HepG2 (cell line): ENCODE results near the gene USP7. TPM values are rescaled to one million over a fixed set of nuclear protein-coding genes. Genes with fewer than 3 reads are reported as not detected.

Experiments
- FOXP1 ChIP-seq, 2 experiments: fragments of 450-650 bp in 1 of 2; IDR thresholded peaks; 2 replicates each; pipeline ENCODE4 v1.6.1; 2017 to 2018; ENCODE audit warnings: antibody characterized with exemption in 1 of 2
- GZF1 ChIP-seq: sonication (generic); formaldehyde crosslinking; IDR thresholded peaks from 2 replicates; pipeline ENCODE4 v1.5.1; 2020; ENCODE audit warnings: mild to moderate bottlenecking, missing genetic modification reagents
- LCORL ChIP-seq, 2 experiments: fragments of 450-650 bp in 1 of 2; sonication (generic) in 1 of 2; formaldehyde crosslinking in 1 of 2; IDR thresholded peaks; 2 replicates each; pipeline versions ENCODE4 v1.5.0 to v1.6.1; 2017 to 2020; ENCODE audit warnings: antibody characterized with exemption in 1 of 2, missing genetic modification reagents in 1 of 2
- NR2F1 ChIP-seq, 2 experiments: fragments of 450-650 bp in 1 of 2; formaldehyde crosslinking in 1 of 2; IDR thresholded peaks; 2 replicates each; pipeline versions ENCODE4 v1.5.0 to v1.6.1; 2016 to 2020; ENCODE audit warnings: mild to moderate bottlenecking in 1 of 2, missing compliant biosample characterization in 1 of 2, missing genetic modification reagents in 1 of 2, moderate library complexity in 1 of 2
- RBM22 ChIP-seq: fragments of 200-400 bp; formaldehyde crosslinking; optimal IDR thresholded peaks from 2 replicates; pipeline ENCODE3; 2017; ENCODE audit warnings: mild to moderate bottlenecking, low read length, moderate library complexity
- RORA ChIP-seq: sonication (generic); formaldehyde crosslinking; IDR thresholded peaks from 2 replicates; pipeline ENCODE4 v1.5.0; 2020; ENCODE audit warnings: mild to moderate bottlenecking, missing genetic modification reagents, moderate library complexity
- SALL1 ChIP-seq: sonication (generic); formaldehyde crosslinking; IDR thresholded peaks from 2 replicates; pipeline ENCODE4 v1.8.0; 2022; ENCODE audit warnings: mild to moderate bottlenecking, missing genetic modification reagents
- ZBTB8A ChIP-seq: sonication (generic); formaldehyde crosslinking; IDR thresholded peaks from 2 replicates; pipeline ENCODE4 v1.4.0; 2020; ENCODE audit warnings: mild to moderate bottlenecking, low read depth, missing genetic modification reagents, borderline replicate concordance
- ZFP41 ChIP-seq: sonication (generic); formaldehyde crosslinking; IDR thresholded peaks from 2 replicates; pipeline ENCODE4 v1.4.0; 2020; ENCODE audit warnings: mild to moderate bottlenecking, missing genetic modification reagents, borderline replicate concordance
- ZNF674 ChIP-seq: sonication (generic); formaldehyde crosslinking; IDR thresholded peaks from 2 replicates; pipeline ENCODE4 v1.5.0; 2020; ENCODE audit warnings: low read depth, mild to moderate bottlenecking, missing genetic modification reagents
- ZNF724P ChIP-seq: sonication (generic); formaldehyde crosslinking; IDR thresholded peaks from 2 replicates; pipeline ENCODE4 v1.8.0; 2022; ENCODE audit warnings: missing genetic modification reagents, borderline replicate concordance
- polyA plus RNA-seq, 8 experiments: library from polyadenylated mRNA; depleted of rRNA in 3 of 8; stranded (reverse) in 7 of 8; unstranded in 1 of 8; fragments of >200 nt; fragmentation: Illumina TruSeq in 4 of 8; extraction: Trizol in 4 of 8; gene quantifications; 2 replicates each; pipeline versions ENCODE4 v1.2.1 to v1.2.3, GENCODE V29; 2011 to 2016; ENCODE audit warnings: low read depth in 4 of 8, missing spikeins in 1 of 8, mixed read lengths in 1 of 8; ENCODE audit not compliant: insufficient read depth in 1 of 8
- total RNA-seq, 5 experiments: library from RNA; depleted of rRNA; stranded (reverse); fragments of >200 nt; fragmentation: Illumina TruSeq; extraction: Trizol; gene quantifications; 2 replicates each; pipeline ENCODE4 v1.2.3, GENCODE V29; 2016; ENCODE audit warnings: low read depth in 1 of 5
- TF ChIP-seq, protein P1 (sequence below): sonication (generic); formaldehyde crosslinking; conservative IDR thresholded peaks from 2 replicates; pipeline ENCODE4 v1.4.0; 2020; ENCODE audit warnings: missing genetic modification reagents
- TF ChIP-seq, protein P2 (sequence below): IDR thresholded peaks from 2 replicates; pipeline ENCODE4 v1.6.1; 2016; ENCODE audit warnings: control low read depth
- TF ChIP-seq, protein P3 (sequence below): sonication (generic); formaldehyde crosslinking; IDR thresholded peaks from 2 replicates; pipeline ENCODE4 v1.8.1; 2023; ENCODE audit warnings: missing genetic modification reagents, mild to moderate bottlenecking, borderline replicate concordance

Gene USP7
- total and polyA plus RNA-seq, 2 of the 13 experiments (the other 11 are each of a cell fraction or from before 2014, with no cell fraction given), result 52.5 to 173 TPM

DNA sequence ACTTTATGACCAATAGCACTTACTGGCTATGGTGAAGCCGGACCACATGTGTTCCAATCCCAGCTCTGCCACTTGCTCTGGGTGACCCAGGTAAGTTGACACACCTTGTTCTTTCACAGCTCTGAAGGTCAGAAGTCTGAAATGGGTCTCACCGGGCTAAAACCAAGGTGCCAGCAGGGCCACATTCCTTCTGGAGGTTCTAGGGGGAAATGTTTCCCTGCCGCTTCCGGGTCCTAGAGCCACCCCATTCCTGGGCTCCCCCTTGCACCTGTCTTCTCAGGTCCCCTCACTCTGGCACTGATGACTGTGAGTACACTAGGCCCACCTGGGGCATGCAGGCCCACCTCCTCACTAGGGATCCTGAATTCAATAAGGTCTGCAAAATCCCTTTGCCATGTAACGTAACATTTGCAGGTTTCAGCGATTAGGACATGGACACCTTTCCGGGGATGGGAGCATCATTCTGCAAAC, 11.4 kb downstream of the USP7 start (continued):
- TF ChIP-seq, protein P1, sequence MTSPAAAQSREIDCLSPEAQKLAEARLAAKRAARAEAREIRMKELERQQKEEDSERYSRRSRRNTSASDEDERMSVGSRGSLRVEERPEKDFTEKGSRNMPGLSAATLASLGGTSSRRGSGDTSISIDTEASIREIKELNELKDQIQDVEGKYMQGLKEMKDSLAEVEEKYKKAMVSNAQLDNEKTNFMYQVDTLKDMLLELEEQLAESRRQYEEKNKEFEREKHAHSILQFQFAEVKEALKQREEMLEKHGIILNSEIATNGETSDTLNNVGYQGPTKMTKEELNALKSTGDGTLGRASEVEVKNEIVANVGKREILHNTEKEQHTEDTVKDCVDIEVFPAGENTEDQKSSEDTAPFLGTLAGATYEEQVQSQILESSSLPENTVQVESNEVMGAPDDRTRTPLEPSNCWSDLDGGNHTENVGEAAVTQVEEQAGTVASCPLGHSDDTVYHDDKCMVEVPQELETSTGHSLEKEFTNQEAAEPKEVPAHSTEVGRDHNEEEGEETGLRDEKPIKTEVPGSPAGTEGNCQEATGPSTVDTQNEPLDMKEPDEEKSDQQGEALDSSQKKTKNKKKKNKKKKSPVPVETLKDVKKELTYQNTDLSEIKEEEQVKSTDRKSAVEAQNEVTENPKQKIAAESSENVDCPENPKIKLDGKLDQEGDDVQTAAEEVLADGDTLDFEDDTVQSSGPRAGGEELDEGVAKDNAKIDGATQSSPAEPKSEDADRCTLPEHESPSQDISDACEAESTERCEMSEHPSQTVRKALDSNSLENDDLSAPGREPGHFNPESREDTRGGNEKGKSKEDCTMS (CRISPR knock-in tag), result no peak
- TF ChIP-seq RORA (CRISPR knock-in tag), result no peak
- TF ChIP-seq, protein P2, sequence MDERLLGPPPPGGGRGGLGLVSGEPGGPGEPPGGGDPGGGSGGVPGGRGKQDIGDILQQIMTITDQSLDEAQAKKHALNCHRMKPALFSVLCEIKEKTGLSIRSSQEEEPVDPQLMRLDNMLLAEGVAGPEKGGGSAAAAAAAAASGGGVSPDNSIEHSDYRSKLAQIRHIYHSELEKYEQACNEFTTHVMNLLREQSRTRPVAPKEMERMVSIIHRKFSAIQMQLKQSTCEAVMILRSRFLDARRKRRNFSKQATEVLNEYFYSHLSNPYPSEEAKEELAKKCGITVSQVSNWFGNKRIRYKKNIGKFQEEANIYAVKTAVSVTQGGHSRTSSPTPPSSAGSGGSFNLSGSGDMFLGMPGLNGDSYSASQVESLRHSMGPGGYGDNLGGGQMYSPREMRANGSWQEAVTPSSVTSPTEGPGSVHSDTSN (CRISPR knock-in tag), result no peak
- TF ChIP-seq FOXP1 (IDR thresholded peaks at IDR 0.05), result no peak
- TF ChIP-seq FOXP1 (CRISPR knock-in tag; IDR thresholded peaks at IDR 0.05), result no peak
- peak; percentile 69 for TF ChIP-seq RBM22
- TF ChIP-seq, protein P3, sequence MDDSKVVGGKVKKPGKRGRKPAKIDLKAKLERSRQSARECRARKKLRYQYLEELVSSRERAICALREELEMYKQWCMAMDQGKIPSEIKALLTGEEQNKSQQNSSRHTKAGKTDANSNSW (CRISPR knock-in tag), result no peak
- TF ChIP-seq ZFP41, result no peak
- TF ChIP-seq NR2F1 (CRISPR knock-in tag; IDR thresholded peaks at IDR 0.05), result no peak
- no peak for TF ChIP-seq GZF1 (CRISPR knock-in tag)
- no peak for TF ChIP-seq ZNF724P (CRISPR knock-in tag)
- no peak for TF ChIP-seq LCORL (IDR thresholded peaks at IDR 0.05)
- TF ChIP-seq LCORL (CRISPR knock-in tag; IDR thresholded peaks at IDR 0.05), result no peak
- TF ChIP-seq ZNF674 (CRISPR knock-in tag), result no peak
- TF ChIP-seq SALL1, result 0 out of 2 replicates have a peak, but pooled peaks have one; percentile 17
- no peak for TF ChIP-seq ZBTB8A
